Breast epithelium (tissue), 4 donors: Measurements from ENCODE around the gene METTL25. TPM values are rescaled to one million over a fixed set of nuclear protein-coding genes. Genes with fewer than 3 reads are reported as not detected.

Experiments used
- DNase-seq, 2 donors: peaks; one replicate each; pipeline ENCODE4 v3.0.0-alpha.2; 2019; ENCODE audit warnings: low spot score in 2 of 2
- H3K27ac ChIP-seq, 2 donors: fragments of 200-600 bp; sonication (generic) in 1 of 2; one replicate each; pipeline ENCODE4 v1.5.1; 2016 to 2019; ENCODE audit warnings: mild to moderate bottlenecking in 1 of 2
- H3K27me3 ChIP-seq, 2 donors: fragments of 200-600 bp; sonication (generic) in 1 of 2; one replicate each; pipeline versions ENCODE4 v1.5.1 to v1.6.0; 2017 to 2019; ENCODE audit warnings: control low read depth in 1 of 2, mild to moderate bottlenecking in 1 of 2
- H3K36me3 ChIP-seq: fragments of 200-600 bp; one replicate; pipeline ENCODE4 v1.5.1; 2019
- H3K4me1 ChIP-seq, 2 donors: fragments of 200-600 bp; sonication (generic); one replicate each; pipeline ENCODE4 v1.5.1; 2016 to 2019; ENCODE audit warnings: control low read depth in 1 of 2
- H3K4me3 ChIP-seq, 3 donors: fragments of 200-600 bp; sonication (generic); 1 replicate in 2 of 3; 2 replicates in 1 of 3; pipeline ENCODE4 v1.5.1; 2016 to 2019; ENCODE audit warnings: mild to moderate bottlenecking in 3 of 3, moderate library complexity in 2 of 3
- H3K9me3 ChIP-seq, 2 donors: fragments of 200-600 bp; sonication (generic) in 1 of 2; one replicate each; pipeline ENCODE4 v1.5.1; 2016 to 2019; ENCODE audit warnings: control low read depth in 1 of 2
- CTCF ChIP-seq, 3 donors: fragments of 450-650 bp; IDR thresholded peaks; one replicate each; pipeline ENCODE4 v1.5.1; 2016 to 2017; ENCODE audit warnings: antibody characterized with exemption in 3 of 3, mild to moderate bottlenecking in 3 of 3, moderate library complexity in 3 of 3
- POLR2A ChIP-seq: fragments of 450-650 bp; IDR thresholded peaks from one replicate; pipeline ENCODE4 v1.6.1; 2016; ENCODE audit warnings: antibody characterized with exemption, mild to moderate bottlenecking, moderate library complexity
- POLR2AphosphoS5 ChIP-seq, 3 donors: sonication (generic); formaldehyde crosslinking; IDR thresholded peaks; one replicate each; pipeline ENCODE4 v1.6.1; 2017; ENCODE audit warnings: antibody characterized with exemption in 3 of 3
- intact Hi-C: fragments of 100-400 bp; cut with DNase I; formaldehyde crosslinking; loops from one replicate; pipeline ENCODE4 v1.15.1; 2023; ENCODE audit warnings: low total_unique reads
- total RNA-seq, 3 donors: library from RNA; depleted of rRNA; stranded (reverse); fragments of >200 nt; gene quantifications; one replicate each; pipeline ENCODE4 v1.1.0, GENCODE V29; 2016

METTL25 gene
- total RNA-seq, 3 donors from 2014 or later, result 10.4 to 38.9 (median 25.9) TPM

- Histone ChIP-seq H3K27ac (no peak overlapping the region), H3K36me3 (no peaks in the 10 kb centered on the region), H3K9me3 (no peaks in the 10 kb centered on the region), H3K4me1 (no peaks in the 10 kb centered on the region), H3K4me3 (no peak overlapping the region), H3K27me3 (no peaks in the 10 kb centered on the region)
- no peak for DNase-seq
- intact Hi-C loops, result no loop called here
- TF ChIP-seq POLR2A (no peak), CTCF (IDR thresholded peaks at IDR 0.05) (no peak), POLR2AphosphoS5 (IDR thresholded peaks at IDR 0.05) (no peak)
These were observed 42.5 kb downstream of the METTL25 start for GRCh38 chr12:82400819-82401218.

GRCh38 chr12:82406651-82407050 lies 48.3 kb downstream of the METTL25 start:
- Histone ChIP-seq H3K9me3 (no peaks in the 10 kb centered on the region), H3K27me3 (no peaks in the 10 kb centered on the region), H3K36me3 (no peaks in the 10 kb centered on the region), H3K27ac (no peak overlapping the region), H3K4me3 (no peak overlapping the region), H3K4me1 (no peaks in the 10 kb centered on the region)
- intact Hi-C loops, result no loop called here
- no peak for TF ChIP-seq POLR2A
- no peak for TF ChIP-seq CTCF (IDR thresholded peaks at IDR 0.05)
- TF ChIP-seq POLR2AphosphoS5 (IDR thresholded peaks at IDR 0.05), result no peak
- no peak for DNase-seq

- intact Hi-C loops, result no loop called here
- DNase-seq, result no peak
- Histone ChIP-seq H3K4me1 (no peaks in the 10 kb centered on the region), H3K9me3 (no peaks in the 10 kb centered on the region), H3K36me3 (peaks cover under 1% of the 10 kb centered on the region), H3K27ac (no peak overlapping the region), H3K27me3 (no peaks in the 10 kb centered on the region), H3K4me3 (no peak overlapping the region)
- no peak for TF ChIP-seq POLR2AphosphoS5 (IDR thresholded peaks at IDR 0.05)
- TF ChIP-seq POLR2A, result no peak
- no peak for TF ChIP-seq CTCF (IDR thresholded peaks at IDR 0.05)
These were observed 49.2 kb downstream of the METTL25 start for GRCh38 chr12:82407481-82407880.

GRCh38 chr12:82408844-82409243 lies 50.5 kb downstream of the METTL25 start:
- intact Hi-C loops, result no loop called here

More at GRCh38 chr12:82408844-82409243, 50.5 kb downstream of the METTL25 start:
- Histone ChIP-seq H3K4me1 (no peaks in the 10 kb centered on the region), H3K4me3 (no peak overlapping the region), H3K27ac (no peak overlapping the region), H3K36me3 (peaks cover 7% of the 10 kb centered on the region), H3K27me3 (no peaks in the 10 kb centered on the region), H3K9me3 (no peaks in the 10 kb centered on the region)
- no peak for DNase-seq
- TF ChIP-seq POLR2AphosphoS5 (IDR thresholded peaks at IDR 0.05), result no peak
- TF ChIP-seq CTCF (IDR thresholded peaks at IDR 0.05), result no peak
- no peak for TF ChIP-seq POLR2A
